Measurements from ENCODE around the gene ZNF618.

Gene ZNF618

GRCh38 chr9:113948891-113949570 is 72.9 kb downstream of the ZNF618 start:
- H3K4me1 ChIP-seq (ENCODE audit: control insufficient read depth, insufficient read depth, low read length) = no peaks in the 10 kb centered on the region
- H3K9me3 ChIP-seq (ENCODE audit: control insufficient read depth, insufficient read depth, low read length) = no peaks in the 10 kb centered on the region
- no peak overlapping the region for H3K4me3 ChIP-seq (ENCODE audit: low read depth, low read length)
- H3K36me3 ChIP-seq (ENCODE audit: control insufficient read depth, insufficient read depth, low read length) = no peaks in the 10 kb centered on the region
- H3K27me3 ChIP-seq (ENCODE audit: control insufficient read depth, insufficient read depth, low read length) = no peaks in the 10 kb centered on the region
- no peak overlapping the region for H3K9ac ChIP-seq (ENCODE audit: low read depth, low read length)
- no peak overlapping the region for H3K27ac ChIP-seq (ENCODE audit: low read depth, low read length)

- H3K4me3 ChIP-seq (ENCODE audit: low read depth, low read length) = no peak overlapping the region
- no peaks in the 10 kb centered on the region for H3K36me3 ChIP-seq (ENCODE audit: control insufficient read depth, insufficient read depth, low read length)
- no peaks in the 10 kb centered on the region for H3K9me3 ChIP-seq (ENCODE audit: control insufficient read depth, insufficient read depth, low read length)
- H3K4me1 ChIP-seq (ENCODE audit: control insufficient read depth, insufficient read depth, low read length) = no peaks in the 10 kb centered on the region
- H3K27ac ChIP-seq (ENCODE audit: low read depth, low read length) = no peak overlapping the region
- no peaks in the 10 kb centered on the region for H3K27me3 ChIP-seq (ENCODE audit: control insufficient read depth, insufficient read depth, low read length)
- no peak overlapping the region for H3K9ac ChIP-seq (ENCODE audit: low read depth, low read length)
These were observed 73.5 kb downstream of the ZNF618 start for GRCh38 chr9:113949571-113950078.

GRCh38 chr9:113950195-113951031 is 74.3 kb downstream of the ZNF618 start:
- no peak overlapping the region for H3K9ac ChIP-seq (ENCODE audit: low read depth, low read length)
- no peaks in the 10 kb centered on the region for H3K27me3 ChIP-seq (ENCODE audit: control insufficient read depth, insufficient read depth, low read length)
- H3K36me3 ChIP-seq (ENCODE audit: control insufficient read depth, insufficient read depth, low read length) = no peaks in the 10 kb centered on the region
- no peak overlapping the region for H3K27ac ChIP-seq (ENCODE audit: low read depth, low read length)
- H3K4me1 ChIP-seq (ENCODE audit: control insufficient read depth, insufficient read depth, low read length) = no peaks in the 10 kb centered on the region
- H3K9me3 ChIP-seq (ENCODE audit: control insufficient read depth, insufficient read depth, low read length) = no peaks in the 10 kb centered on the region
- H3K4me3 ChIP-seq (ENCODE audit: low read depth, low read length) = no peak overlapping the region

- Histone ChIP-seq H3K9me3 (ENCODE audit: control insufficient read depth, insufficient read depth, low read length) (no peaks in the 10 kb centered on the region), H3K36me3 (ENCODE audit: control insufficient read depth, insufficient read depth, low read length) (no peaks in the 10 kb centered on the region), H3K9ac (ENCODE audit: low read depth, low read length) (no peak overlapping the region), H3K4me3 (ENCODE audit: low read depth, low read length) (no peak overlapping the region), H3K27me3 (ENCODE audit: control insufficient read depth, insufficient read depth, low read length) (no peaks in the 10 kb centered on the region), H3K27ac (ENCODE audit: low read depth, low read length) (no peak overlapping the region), H3K4me1 (ENCODE audit: control insufficient read depth, insufficient read depth, low read length) (no peaks in the 10 kb centered on the region)
These were observed 74.9 kb downstream of the ZNF618 start for GRCh38 chr9:113951032-113951372.

- Histone ChIP-seq H3K36me3 (ENCODE audit: control insufficient read depth, insufficient read depth, low read length) (no peaks in the 10 kb centered on the region), H3K4me3 (ENCODE audit: low read depth, low read length) (no peak overlapping the region), H3K9ac (ENCODE audit: low read depth, low read length) (no peak overlapping the region), H3K27ac (ENCODE audit: low read depth, low read length) (no peak overlapping the region), H3K9me3 (ENCODE audit: control insufficient read depth, insufficient read depth, low read length) (no peaks in the 10 kb centered on the region), H3K4me1 (ENCODE audit: control insufficient read depth, insufficient read depth, low read length) (peaks cover 3% of the 10 kb centered on the region; the same call in 1 of the 2 replicates), H3K27me3 (ENCODE audit: control insufficient read depth, insufficient read depth, low read length) (no peaks in the 10 kb centered on the region)
These were observed 76.6 kb downstream of the ZNF618 start for GRCh38 chr9:113952676-113953075.

- H3K9me3 ChIP-seq (ENCODE audit: control insufficient read depth, insufficient read depth, low read length) = no peaks in the 10 kb centered on the region
- H3K36me3 ChIP-seq (ENCODE audit: control insufficient read depth, insufficient read depth, low read length) = no peaks in the 10 kb centered on the region
- no peak overlapping the region for H3K27ac ChIP-seq (ENCODE audit: low read depth, low read length)
- no peaks in the 10 kb centered on the region for H3K27me3 ChIP-seq (ENCODE audit: control insufficient read depth, insufficient read depth, low read length)
- no peak overlapping the region for H3K4me3 ChIP-seq (ENCODE audit: low read depth, low read length)
- H3K4me1 ChIP-seq (ENCODE audit: control insufficient read depth, insufficient read depth, low read length) = peaks cover 6% of the 10 kb centered on the region; the same call in 1 of the 2 replicates
- no peak overlapping the region for H3K9ac ChIP-seq (ENCODE audit: low read depth, low read length)
These were observed 77.4 kb downstream of the ZNF618 start for GRCh38 chr9:113953531-113953930.

- Histone ChIP-seq H3K4me3 (ENCODE audit: low read depth, low read length) (no peak overlapping the region), H3K9me3 (ENCODE audit: control insufficient read depth, insufficient read depth, low read length) (no peaks in the 10 kb centered on the region), H3K4me1 (ENCODE audit: control insufficient read depth, insufficient read depth, low read length) (peaks cover 6% of the 10 kb centered on the region; the same call in 1 of the 2 replicates), H3K9ac (ENCODE audit: low read depth, low read length) (no peak overlapping the region), H3K27me3 (ENCODE audit: control insufficient read depth, insufficient read depth, low read length) (no peaks in the 10 kb centered on the region), H3K36me3 (ENCODE audit: control insufficient read depth, insufficient read depth, low read length) (no peaks in the 10 kb centered on the region), H3K27ac (ENCODE audit: low read depth, low read length) (no peak overlapping the region)
These were observed 78.5 kb downstream of the ZNF618 start for GRCh38 chr9:113954591-113954990.

- H3K9ac ChIP-seq (ENCODE audit: low read depth, low read length) = no peak overlapping the region
- H3K27ac ChIP-seq (ENCODE audit: low read depth, low read length) = no peak overlapping the region
- H3K4me3 ChIP-seq (ENCODE audit: low read depth, low read length) = no peak overlapping the region
- peaks cover 6% of the 10 kb centered on the region; the same call in 1 of the 2 replicates for H3K4me1 ChIP-seq (ENCODE audit: control insufficient read depth, insufficient read depth, low read length)
- H3K27me3 ChIP-seq (ENCODE audit: control insufficient read depth, insufficient read depth, low read length) = no peaks in the 10 kb centered on the region
- no peaks in the 10 kb centered on the region for H3K9me3 ChIP-seq (ENCODE audit: control insufficient read depth, insufficient read depth, low read length)
- peaks cover 2% of the 10 kb centered on the region; the same call in 1 of the 2 replicates for H3K36me3 ChIP-seq (ENCODE audit: control insufficient read depth, insufficient read depth, low read length)
These were observed 79.1 kb downstream of the ZNF618 start for GRCh38 chr9:113955076-113955752.

- Histone ChIP-seq H3K9ac (ENCODE audit: low read depth, low read length) (no peak overlapping the region), H3K4me3 (ENCODE audit: low read depth, low read length) (no peak overlapping the region), H3K36me3 (ENCODE audit: control insufficient read depth, insufficient read depth, low read length) (peaks cover 3% of the 10 kb centered on the region; the same call in 1 of the 2 replicates), H3K9me3 (ENCODE audit: control insufficient read depth, insufficient read depth, low read length) (no peaks in the 10 kb centered on the region), H3K4me1 (ENCODE audit: control insufficient read depth, insufficient read depth, low read length) (peaks cover 6% of the 10 kb centered on the region; the same call in 1 of the 2 replicates), H3K27ac (ENCODE audit: low read depth, low read length) (no peak overlapping the region), H3K27me3 (ENCODE audit: control insufficient read depth, insufficient read depth, low read length) (no peaks in the 10 kb centered on the region)
These were observed 80.8 kb downstream of the ZNF618 start for GRCh38 chr9:113956901-113957300.

GRCh38 chr9:113957351-113957750 is 81.2 kb downstream of the ZNF618 start:
- peaks cover 6% of the 10 kb centered on the region; the same call in 1 of the 2 replicates for H3K4me1 ChIP-seq (ENCODE audit: control insufficient read depth, insufficient read depth, low read length)
- no peak overlapping the region for H3K27ac ChIP-seq (ENCODE audit: low read depth, low read length)
- H3K36me3 ChIP-seq (ENCODE audit: control insufficient read depth, insufficient read depth, low read length) = peaks cover 3% of the 10 kb centered on the region; the same call in 1 of the 2 replicates

More at GRCh38 chr9:113957351-113957750, 81.2 kb downstream of the ZNF618 start:
- Histone ChIP-seq H3K9ac (ENCODE audit: low read depth, low read length) (no peak overlapping the region), H3K4me3 (ENCODE audit: low read depth, low read length) (no peak overlapping the region), H3K27me3 (ENCODE audit: control insufficient read depth, insufficient read depth, low read length) (no peaks in the 10 kb centered on the region), H3K9me3 (ENCODE audit: control insufficient read depth, insufficient read depth, low read length) (no peaks in the 10 kb centered on the region)
